OCI-LY7 (cell line): ENCODE measurements around the gene FHIT.

Experiments used
- CTCF ChIP-seq: fragments of 200-600 bp; sonication (generic); conservative IDR thresholded peaks from 2 replicates; pipeline ENCODE4 v1.5.1; 2014; ENCODE audit warnings: mild to moderate bottlenecking, antibody characterized with exemption, low read length, moderate library complexity, mixed read lengths
- EZH2phosphoT487 ChIP-seq: fragments of 200-600 bp; sonication (generic); IDR thresholded peaks from 2 replicates; pipeline ENCODE4 v1.6.1; 2018; ENCODE audit warnings: low read depth, borderline replicate concordance, mild to moderate bottlenecking, mixed run types, antibody characterized with exemption, low read length, moderate library complexity, mixed read lengths

- TF ChIP-seq CTCF = no peak
- no peak for TF ChIP-seq EZH2phosphoT487
Observed at GRCh38 chr3:60228823-60229222, 1022.4 kb downstream of the FHIT start.
